ENCODE results near the gene MACROD1.

MACROD1 gene

DNA sequence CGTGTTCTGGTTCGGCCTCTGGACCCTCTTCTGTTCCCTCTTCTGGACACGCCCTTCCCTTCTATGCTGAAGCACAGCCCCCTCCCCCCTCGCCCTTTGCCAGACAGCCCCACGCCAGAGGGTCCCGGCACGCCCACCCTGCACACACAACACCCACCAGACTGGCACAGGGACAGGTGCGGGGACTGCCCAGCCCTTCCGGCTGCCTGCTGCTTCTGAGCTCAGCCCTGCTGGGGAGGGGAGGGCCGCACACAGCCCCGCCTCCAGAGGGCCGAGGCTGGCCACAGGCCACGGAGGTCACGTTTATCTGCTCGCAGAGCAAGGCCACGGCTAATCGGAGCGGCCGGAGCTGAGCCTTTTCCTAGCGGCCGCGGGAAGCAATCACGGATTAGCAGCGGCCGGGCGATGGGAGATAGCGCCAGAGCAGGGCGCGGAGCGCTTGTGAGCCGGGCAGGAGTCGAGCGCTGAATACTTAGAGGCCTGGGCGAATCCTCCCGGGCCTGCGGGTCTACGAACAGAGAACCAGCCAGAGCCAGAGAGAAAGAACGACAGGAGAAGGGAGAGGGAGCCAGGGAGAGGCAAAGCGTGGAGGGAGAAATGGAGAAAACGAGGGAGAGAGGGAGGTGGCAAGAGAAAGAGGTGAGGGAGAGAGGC, 158.2 kb downstream of the MACROD1 start:
- TF ChIP-seq, protein P1, sequence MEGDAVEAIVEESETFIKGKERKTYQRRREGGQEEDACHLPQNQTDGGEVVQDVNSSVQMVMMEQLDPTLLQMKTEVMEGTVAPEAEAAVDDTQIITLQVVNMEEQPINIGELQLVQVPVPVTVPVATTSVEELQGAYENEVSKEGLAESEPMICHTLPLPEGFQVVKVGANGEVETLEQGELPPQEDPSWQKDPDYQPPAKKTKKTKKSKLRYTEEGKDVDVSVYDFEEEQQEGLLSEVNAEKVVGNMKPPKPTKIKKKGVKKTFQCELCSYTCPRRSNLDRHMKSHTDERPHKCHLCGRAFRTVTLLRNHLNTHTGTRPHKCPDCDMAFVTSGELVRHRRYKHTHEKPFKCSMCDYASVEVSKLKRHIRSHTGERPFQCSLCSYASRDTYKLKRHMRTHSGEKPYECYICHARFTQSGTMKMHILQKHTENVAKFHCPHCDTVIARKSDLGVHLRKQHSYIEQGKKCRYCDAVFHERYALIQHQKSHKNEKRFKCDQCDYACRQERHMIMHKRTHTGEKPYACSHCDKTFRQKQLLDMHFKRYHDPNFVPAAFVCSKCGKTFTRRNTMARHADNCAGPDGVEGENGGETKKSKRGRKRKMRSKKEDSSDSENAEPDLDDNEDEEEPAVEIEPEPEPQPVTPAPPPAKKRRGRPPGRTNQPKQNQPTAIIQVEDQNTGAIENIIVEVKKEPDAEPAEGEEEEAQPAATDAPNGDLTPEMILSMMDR (IDR thresholded peaks at IDR 0.05; ENCODE audit: low read depth, low read length), result no peak
- no peak overlapping the region for H3K4me3 ChIP-seq (ENCODE audit: low read depth, low read length)

DNA sequence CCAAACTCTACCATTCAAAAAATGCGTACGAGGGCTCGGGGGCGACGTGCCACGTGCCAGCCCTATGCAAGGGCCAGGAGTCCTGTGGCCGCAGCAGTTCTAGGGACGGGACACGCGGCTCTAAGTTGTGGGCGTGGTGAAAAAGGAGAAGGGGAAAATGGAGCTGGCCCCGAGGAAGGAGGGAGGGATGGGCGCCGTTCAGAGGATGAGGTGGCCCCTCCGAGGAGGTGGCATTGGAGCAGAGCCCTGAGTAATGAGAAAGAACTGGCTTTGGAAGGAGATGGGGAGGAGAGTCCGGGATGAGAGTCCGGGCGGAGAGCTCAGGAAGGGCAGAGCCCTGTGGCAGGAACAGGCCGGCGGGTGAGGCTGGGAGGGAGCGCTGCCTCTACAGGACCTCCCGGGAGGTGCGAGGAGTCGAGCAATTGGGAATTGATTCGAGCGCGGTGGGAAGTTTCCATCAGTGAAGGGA, 158.7 kb downstream of the MACROD1 start:
- TF ChIP-seq, protein P1 (IDR thresholded peaks at IDR 0.05; ENCODE audit: low read depth, low read length), result no peak
- H3K4me3 ChIP-seq (ENCODE audit: low read depth, low read length), result no peak overlapping the region

DNA sequence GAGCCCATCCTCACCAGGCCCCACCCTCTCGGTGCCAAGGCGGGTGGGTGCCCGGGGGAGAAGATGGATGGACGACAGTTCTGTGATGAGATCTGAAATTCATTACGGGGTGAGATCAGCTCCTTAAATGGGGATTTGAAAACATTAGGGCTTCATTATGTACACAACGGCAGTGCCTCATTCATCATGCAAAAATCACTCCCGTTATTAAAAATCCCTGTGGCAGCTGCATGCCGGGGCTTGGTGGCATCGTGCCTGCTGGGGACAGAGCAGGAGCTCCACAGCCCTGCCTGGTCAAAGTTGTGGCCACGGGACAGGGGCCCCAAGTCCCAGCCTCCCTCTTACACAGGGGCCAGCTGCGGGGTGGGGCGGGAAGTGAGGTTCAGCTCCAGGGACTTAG, 159.5 kb downstream of the MACROD1 start:
- TF ChIP-seq, protein P1 (IDR thresholded peaks at IDR 0.05; ENCODE audit: low read depth, low read length), result no peak
- H3K4me3 ChIP-seq (ENCODE audit: low read depth, low read length), result no peak overlapping the region

DNA sequence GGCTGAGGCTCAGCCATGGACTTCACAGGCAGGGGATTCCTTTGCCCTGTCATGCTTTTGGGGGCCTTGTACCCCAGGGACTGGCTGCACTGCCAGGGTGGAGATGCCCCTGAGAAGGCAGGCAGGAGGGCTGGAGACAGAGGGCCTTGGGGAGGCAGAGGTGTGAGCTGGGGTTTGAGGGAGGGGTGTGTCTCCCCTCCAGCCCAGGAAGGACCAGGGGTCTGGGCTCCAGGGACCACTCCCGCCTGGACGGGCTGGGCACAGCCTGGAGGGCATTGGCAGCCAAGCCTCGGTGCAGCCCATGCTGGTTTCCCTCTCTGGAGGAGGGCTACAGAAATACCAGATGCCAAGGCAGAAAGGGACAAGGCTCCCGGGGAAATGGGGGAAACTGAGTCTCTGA, 160.2 kb downstream of the MACROD1 start:
- TF ChIP-seq, protein P1 (IDR thresholded peaks at IDR 0.05; ENCODE audit: low read depth, low read length), result no peak
- H3K4me3 ChIP-seq (ENCODE audit: low read depth, low read length), result no peak overlapping the region

DNA sequence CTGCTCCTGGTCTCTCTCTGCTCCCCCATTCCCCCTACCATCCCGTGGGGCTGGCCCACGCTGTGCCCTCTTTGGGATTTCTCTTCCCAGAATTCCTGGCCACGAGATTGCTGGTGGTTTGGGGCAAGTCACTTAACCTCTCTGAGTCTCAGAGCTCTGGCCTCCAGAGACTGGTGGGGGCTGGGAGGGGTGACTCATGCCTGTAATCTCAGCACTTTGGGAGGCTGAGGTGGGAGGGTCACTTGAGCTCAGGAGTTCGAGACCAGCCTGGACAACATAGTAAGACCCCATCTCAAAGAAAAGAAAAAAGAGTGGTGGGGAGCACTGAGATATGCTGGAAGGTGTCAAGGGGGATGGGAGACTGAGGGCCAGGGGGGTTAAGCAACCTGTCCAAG, 161.3 kb downstream of the MACROD1 start:
- TF ChIP-seq, protein P1 (IDR thresholded peaks at IDR 0.05; ENCODE audit: low read depth, low read length), result no peak
- H3K4me3 ChIP-seq (ENCODE audit: low read depth, low read length), result no peak overlapping the region

DNA sequence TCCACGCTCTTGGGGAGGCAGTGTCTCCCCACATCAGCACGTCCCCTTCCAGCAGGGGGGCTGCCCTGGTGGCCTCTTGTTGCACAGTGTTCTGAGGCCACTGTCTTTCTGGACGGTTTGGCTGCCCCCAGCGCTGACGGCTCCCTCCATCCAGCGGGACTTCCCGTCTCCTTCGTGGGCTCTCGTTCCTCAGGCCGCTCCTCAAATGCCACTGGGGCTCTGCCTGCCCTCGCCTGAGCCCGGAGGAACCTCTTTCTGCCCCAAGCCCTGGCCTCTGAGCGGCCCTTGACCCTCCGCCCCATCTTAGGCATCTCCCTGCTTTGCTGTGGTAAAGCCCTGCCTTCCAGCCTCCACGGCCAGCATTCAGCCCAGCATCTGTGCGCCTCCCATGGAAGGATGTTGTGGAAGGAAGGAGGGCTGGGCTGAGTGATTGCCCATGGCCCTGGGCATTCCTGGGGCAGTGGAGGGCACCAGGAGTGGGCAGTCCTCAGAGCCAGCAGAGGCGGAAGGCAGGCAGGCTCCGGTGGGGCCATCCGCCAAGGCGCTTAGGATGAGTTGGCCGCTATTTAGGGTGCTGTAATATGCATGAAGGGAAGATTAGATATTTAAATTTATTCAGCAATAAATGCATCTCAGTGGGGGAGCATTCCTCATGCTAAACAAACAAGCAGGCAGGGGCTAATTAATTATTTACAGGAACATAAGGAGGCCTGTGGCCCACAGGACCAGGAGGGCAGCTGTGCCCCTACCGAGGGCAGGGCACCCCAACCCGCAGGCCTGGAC, 161.9 kb downstream of the MACROD1 start:
- TF ChIP-seq, protein P1 (IDR thresholded peaks at IDR 0.05; ENCODE audit: low read depth, low read length), result no peak
- no peak overlapping the region for H3K4me3 ChIP-seq (ENCODE audit: low read depth, low read length)
